NCI-H510A treated with DMSO at 0.1 percent for 48 hours (cell line): ENCODE data around the gene FCER1A.

ENCODE experiments used
- DNase-seq: peaks from one replicate; lab custom pipeline; 2025; lab: John Stamatoyannopoulos, UW

Gene FCER1A

DNA sequence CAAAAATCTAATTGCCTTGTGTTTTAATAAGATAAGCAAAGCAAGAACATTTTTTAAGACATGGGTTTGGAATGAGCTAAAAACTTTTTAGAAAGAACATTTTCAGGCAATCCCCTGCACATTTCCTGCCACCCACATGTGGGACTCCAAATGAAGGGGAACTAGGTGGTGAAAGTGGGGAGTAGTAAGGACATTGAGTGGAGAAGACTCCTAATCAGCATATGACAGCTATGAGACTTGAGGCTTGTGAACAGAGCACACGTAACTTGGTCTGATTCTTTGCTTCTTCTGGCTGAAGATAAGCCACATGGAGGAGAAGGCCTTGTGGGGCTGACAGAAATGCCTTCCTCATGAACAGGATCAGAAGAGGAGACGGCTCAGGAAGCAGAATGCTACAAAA, 50.3 kb downstream of the FCER1A start:
- DNase-seq = no peak
